Activated CD8-positive, alpha-beta T cell treated with anti-CD3 and anti-CD28 coated beads for 36 hours (primary cell): ENCODE data around the gene SLC10A1. TPM values are rescaled to one million over a fixed set of nuclear protein-coding genes. Genes with fewer than 3 reads are reported as not detected.

ENCODE experiments used
- ATAC-seq: fragments of 200-7000 bp; cut with Tn5 transposase; one replicate; pipeline ENCODE4 v1.10.0; 2021; ENCODE audit warnings: mild to moderate bottlenecking, moderate library complexity
- CTCF ChIA-PET: fragments of 350-600 bp; sonication (Branson Sonifier 250); formaldehyde crosslinking; loops from one replicate; lab custom pipeline; 2021; ENCODE audit warnings: antibody characterized with exemption; lab: Charles Lee
- POLR2A ChIA-PET: fragments of 350-600 bp; sonication (Branson Sonifier 250); formaldehyde crosslinking; loops from one replicate; lab custom pipeline; 2021; ENCODE audit warnings: antibody characterized with exemption; lab: Charles Lee
- DNase-seq: peaks from one replicate; pipeline ENCODE4 v3.0.0-alpha.2; 2020
- H3K27ac Mint-ChIP-seq: one replicate; pipeline ENCODE4 v1.8.0; 2021; ENCODE audit warnings: mild to moderate bottlenecking, mixed read lengths
- H3K27me3 Mint-ChIP-seq: one replicate; pipeline ENCODE4 v1.8.0; 2021; ENCODE audit warnings: mixed read lengths
- H3K36me3 Mint-ChIP-seq: one replicate; pipeline ENCODE4 v1.8.0; 2021; ENCODE audit warnings: low read depth, mixed read lengths
- H3K4me1 Mint-ChIP-seq: one replicate; pipeline ENCODE4 v1.8.0; 2021; ENCODE audit warnings: low read depth, mixed read lengths
- H3K4me3 Mint-ChIP-seq: one replicate; pipeline ENCODE4 v1.8.0; 2021; ENCODE audit warnings: mild to moderate bottlenecking, moderate library complexity, mixed read lengths
- H3K9me3 Mint-ChIP-seq: one replicate; pipeline ENCODE4 v1.8.0; 2021; ENCODE audit warnings: mixed read lengths
- intact Hi-C: fragments of 100-400 bp; cut with micrococcal nuclease; formaldehyde crosslinking; loops from one replicate; pipeline ENCODE4 v1.10.0; 2022
- total RNA-seq, 2 experiments: library from RNA; stranded (reverse); gene quantifications; one replicate each; pipeline ENCODE4 v1.2.3, GENCODE V29; 2021
- TF ChIP-seq, protein P1 (sequence below): fragments of 200-600 bp; IDR thresholded peaks from one replicate; pipeline ENCODE4 v1.8.0; 2022; ENCODE audit warnings: antibody characterized with exemption, mild to moderate bottlenecking

Gene SLC10A1
- total RNA-seq, 2 experiments from 2014 or later = not detected

DNA sequence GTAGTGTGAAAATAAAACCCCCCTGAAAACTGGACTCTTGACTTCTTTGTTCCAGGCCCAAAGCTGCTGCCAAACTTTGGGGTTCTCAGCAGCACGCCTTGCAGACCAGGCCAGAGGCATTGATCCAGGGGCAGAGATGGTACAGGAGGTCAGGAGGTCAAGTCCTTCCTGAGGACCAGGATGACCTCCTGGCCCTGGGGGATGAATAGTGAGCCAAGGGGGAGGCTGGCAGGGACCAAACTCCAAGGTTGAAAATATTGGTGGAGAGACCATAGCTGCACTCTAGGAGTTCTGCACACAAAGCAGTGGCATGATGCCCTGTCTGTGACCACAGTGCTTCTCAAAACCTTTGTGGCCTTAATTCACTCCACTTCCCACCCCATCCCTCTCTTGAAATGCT is 12.1 kb downstream of the SLC10A1 start:
- TF ChIP-seq, protein P1, sequence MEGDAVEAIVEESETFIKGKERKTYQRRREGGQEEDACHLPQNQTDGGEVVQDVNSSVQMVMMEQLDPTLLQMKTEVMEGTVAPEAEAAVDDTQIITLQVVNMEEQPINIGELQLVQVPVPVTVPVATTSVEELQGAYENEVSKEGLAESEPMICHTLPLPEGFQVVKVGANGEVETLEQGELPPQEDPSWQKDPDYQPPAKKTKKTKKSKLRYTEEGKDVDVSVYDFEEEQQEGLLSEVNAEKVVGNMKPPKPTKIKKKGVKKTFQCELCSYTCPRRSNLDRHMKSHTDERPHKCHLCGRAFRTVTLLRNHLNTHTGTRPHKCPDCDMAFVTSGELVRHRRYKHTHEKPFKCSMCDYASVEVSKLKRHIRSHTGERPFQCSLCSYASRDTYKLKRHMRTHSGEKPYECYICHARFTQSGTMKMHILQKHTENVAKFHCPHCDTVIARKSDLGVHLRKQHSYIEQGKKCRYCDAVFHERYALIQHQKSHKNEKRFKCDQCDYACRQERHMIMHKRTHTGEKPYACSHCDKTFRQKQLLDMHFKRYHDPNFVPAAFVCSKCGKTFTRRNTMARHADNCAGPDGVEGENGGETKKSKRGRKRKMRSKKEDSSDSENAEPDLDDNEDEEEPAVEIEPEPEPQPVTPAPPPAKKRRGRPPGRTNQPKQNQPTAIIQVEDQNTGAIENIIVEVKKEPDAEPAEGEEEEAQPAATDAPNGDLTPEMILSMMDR = no peak
- intact Hi-C loops = no loop called here
- Mint-ChIP-seq H3K4me3 (no peak overlapping the region), H3K27me3 (no peaks in the 10 kb centered on the region), H3K36me3 (peaks cover 10% of the 10 kb centered on the region), H3K4me1 (peaks cover 2% of the 10 kb centered on the region), H3K9me3 (no peaks in the 10 kb centered on the region), H3K27ac (no peak overlapping the region)
- CTCF ChIA-PET = no interaction called here
- no peak for ATAC-seq
- no peak for DNase-seq
- POLR2A ChIA-PET = interaction anchor here (1.0 to 2.8 kb wide), 3 partner anchors 11 to 17 kb away, joined by 3 to 13 read pairs (median 7); no protein-coding TSS in a partner anchor

DNA sequence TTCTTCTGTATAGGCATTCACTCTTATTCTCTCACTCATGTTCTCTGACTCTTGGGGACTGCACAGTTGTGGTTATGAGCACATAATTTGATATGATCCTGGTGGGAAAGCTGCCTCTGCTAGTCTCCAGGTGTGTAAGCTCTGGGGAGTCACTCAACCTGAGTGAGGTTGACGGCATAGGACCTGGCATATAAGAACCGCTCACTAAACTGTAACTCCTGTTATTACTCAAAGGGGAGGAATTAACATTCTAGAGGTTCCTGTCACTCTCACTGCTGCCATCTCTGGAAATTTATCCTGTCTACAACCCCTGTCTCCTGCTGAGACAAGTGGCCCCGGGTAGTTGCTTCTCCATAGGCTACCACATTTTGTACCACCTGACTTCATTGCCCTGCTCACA is 16.1 kb downstream of the SLC10A1 start:
- Mint-ChIP-seq H3K4me3 (no peak overlapping the region), H3K4me1 (peaks cover 30% of the 10 kb centered on the region), H3K9me3 (no peaks in the 10 kb centered on the region), H3K27me3 (no peaks in the 10 kb centered on the region), H3K27ac (peak overlapping the region; percentile 22), H3K36me3 (peaks cover 41% of the 10 kb centered on the region)
- ATAC-seq = no peak
- DNase-seq = no peak
- intact Hi-C loops = no loop called here
- POLR2A ChIA-PET = no interaction called here
- CTCF ChIA-PET = no interaction called here
- TF ChIP-seq, protein P1 = no peak

DNA sequence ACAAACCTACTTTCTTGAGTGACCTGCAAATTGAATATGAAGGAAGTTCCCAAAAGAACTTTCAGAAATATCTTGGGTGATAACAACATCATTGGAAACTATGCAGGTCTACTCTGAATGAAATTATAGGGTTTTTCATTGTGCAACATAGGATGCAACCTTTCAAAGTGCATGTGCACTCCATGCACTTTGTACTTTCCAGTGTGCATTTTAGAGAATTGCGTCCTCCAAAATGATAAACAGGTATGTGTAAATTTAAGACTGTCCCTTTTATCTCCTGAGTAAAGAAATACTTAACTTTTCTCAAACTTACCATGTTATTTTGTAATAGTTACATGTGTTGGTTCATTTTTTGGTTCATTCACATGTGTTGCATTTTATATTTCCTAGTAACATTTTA is 16.9 kb downstream of the SLC10A1 start:
- TF ChIP-seq, protein P1 = no peak
- POLR2A ChIA-PET = interaction anchor here (1.2 kb wide), 1 partner anchor 12 kb away, joined by 8 read pairs; no protein-coding TSS in a partner anchor
- Mint-ChIP-seq H3K27ac (no peak overlapping the region), H3K4me1 (peaks cover 36% of the 10 kb centered on the region), H3K27me3 (no peaks in the 10 kb centered on the region), H3K36me3 (peaks cover 47% of the 10 kb centered on the region), H3K4me3 (no peak overlapping the region), H3K9me3 (no peaks in the 10 kb centered on the region)
- no peak for DNase-seq
- CTCF ChIA-PET = no interaction called here
- ATAC-seq = no peak
- intact Hi-C loops = no loop called here

DNA sequence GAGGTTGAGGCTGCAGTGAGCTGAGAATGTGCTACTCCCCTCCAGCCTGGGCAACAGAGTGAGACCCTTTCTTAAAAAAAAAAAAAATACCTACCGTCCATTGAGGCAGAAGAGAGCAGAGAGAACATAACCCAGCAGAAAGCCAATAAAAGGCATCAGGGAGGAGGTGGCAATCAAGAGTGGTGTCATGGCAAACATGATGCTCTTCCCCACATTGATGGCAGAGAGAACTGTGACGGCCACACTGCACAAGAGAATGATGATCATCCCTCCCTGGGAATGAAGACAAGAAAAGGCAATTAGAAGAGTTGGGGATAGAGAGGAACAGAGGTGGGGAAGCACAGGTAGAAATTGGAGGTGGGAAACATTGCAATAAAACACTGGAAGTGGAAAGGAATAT is 18.0 kb downstream of the SLC10A1 start:
- Mint-ChIP-seq H3K9me3 (no peaks in the 10 kb centered on the region), H3K36me3 (peaks cover 57% of the 10 kb centered on the region), H3K27ac (peak overlapping the region; percentile 65), H3K4me1 (peaks cover 44% of the 10 kb centered on the region), H3K4me3 (no peak overlapping the region), H3K27me3 (no peaks in the 10 kb centered on the region)
- ChIA-PET POLR2A (interaction anchor here (1.3 kb wide), 1 partner anchor 10 kb away, joined by 9 read pairs; no protein-coding TSS in a partner anchor), CTCF (no interaction called here)
- intact Hi-C loops = no loop called here
- DNase-seq (no peak), ATAC-seq (no peak)
- TF ChIP-seq, protein P1 = no peak

DNA sequence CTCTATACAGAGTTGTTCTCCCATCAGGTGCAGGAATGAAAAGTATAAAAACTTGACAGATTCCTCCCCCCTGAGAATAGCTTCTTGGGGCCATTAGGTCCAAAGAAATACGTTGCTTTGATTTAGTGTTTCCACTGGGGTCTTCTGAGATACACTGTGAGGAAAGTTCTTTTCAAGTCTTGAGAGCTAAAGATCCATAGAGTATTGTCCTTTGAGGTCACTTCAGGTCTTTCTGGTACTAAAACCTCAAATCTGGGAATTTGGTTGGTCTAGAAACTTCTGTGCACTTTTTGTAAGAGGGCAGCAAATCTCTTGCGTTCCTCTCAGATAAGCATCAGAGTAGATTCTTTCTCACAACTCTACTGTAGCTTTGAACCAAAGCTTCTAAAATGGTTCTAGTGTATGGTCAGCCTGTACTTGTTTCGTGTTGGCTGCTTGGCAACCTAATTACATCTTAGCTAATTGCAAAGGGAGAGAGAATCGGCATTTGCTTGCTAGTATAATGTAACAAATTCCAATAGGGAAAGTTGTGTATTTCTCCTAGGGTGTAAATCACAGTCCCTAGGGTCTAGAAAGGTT is 20.1 kb downstream of the SLC10A1 start:
- peaks cover 62% of the 10 kb centered on the region for H3K4me1 Mint-ChIP-seq
- intact Hi-C loops = no loop called here

More for the DNA sequence above, 20.1 kb downstream of the SLC10A1 start:
- Mint-ChIP-seq H3K9me3 (no peaks in the 10 kb centered on the region), H3K27ac (peak overlapping the region; percentile 65), H3K4me3 (no peak overlapping the region), H3K36me3 (peaks cover 78% of the 10 kb centered on the region), H3K27me3 (no peaks in the 10 kb centered on the region)
- POLR2A ChIA-PET = interaction anchor here (0.6 to 3.2 kb wide), 4 partner anchors 9 to 831 kb away, joined by 3 to 28 read pairs (median 3); partner anchors contain the start of gene SRSF5
- ATAC-seq = no peak
- TF ChIP-seq, protein P1 = no peak
- CTCF ChIA-PET = interaction anchor here (1.2 to 1.3 kb wide), 4 partner anchors 8 to 46 kb away, joined by 3 to 4 read pairs (median 3); no protein-coding TSS in a partner anchor
- no peak for DNase-seq
